GM21737 (cell line): ENCODE results near the gene VWA2.

Experiments
- ATAC-seq: cut with Tn5 transposase; IDR thresholded peaks from one replicate; pipeline ENCODE4 v1.9.1; 2021; ENCODE audit warnings: mild to moderate bottlenecking, moderate library complexity; ENCODE audit not compliant: unreplicated experiment

VWA2 gene

DNA sequence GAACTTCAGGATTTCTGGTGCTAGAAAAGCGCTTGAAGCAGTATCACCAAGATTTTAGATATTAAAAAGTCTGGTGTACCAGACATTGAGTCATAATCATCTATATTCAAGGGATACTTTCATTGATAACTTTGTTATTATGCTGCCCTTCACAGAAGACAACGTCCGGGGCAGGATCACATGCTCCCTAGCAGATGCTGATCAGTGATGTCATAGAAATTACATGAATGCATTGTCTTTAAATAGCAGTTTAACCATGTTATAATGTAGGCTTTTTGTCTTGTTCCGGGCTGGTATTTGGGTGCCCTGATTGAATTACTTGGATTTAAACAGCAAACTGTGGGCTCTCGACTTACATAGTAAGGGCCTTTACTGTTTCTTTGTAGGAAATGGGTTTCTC lies 54.0 kb downstream of the VWA2 start:
- no peak for ATAC-seq

DNA sequence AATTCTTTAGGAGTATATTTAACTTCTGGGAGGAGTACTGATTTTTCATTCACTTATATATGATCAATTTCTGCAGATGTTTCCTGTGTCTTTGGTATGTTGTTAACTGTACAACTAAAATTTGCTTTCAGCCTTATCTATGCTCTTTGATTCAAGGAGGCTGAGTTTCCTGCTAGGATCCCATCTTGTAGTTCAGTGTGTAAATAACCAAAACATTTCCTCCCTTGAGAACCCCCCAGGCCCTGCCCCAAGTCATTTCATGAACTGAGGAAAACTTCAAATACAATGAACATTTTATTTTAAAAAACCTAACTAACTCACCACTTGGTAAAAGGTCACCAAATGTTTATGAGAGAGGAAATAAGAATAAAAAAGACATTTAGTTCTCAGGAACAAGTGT lies 55.5 kb downstream of the VWA2 start:
- no peak for ATAC-seq

DNA sequence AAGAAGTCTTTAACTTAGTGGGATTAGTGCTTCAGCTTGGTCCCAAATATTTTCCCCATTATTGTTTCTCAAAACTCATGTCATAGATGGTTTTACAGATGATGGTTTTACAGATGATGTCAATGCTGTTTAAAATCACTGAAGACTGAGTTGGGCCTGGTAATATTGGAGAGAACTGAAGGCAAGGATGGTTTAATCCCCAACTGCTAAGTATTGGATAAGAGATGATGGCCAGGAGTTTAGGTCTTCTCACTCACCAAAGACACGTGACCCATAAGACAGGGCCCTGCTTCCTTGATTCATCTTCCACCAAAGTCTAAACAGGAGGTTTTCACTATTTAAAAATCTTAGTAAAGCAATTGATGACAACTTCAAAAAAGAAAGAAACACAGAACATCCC lies 56.3 kb downstream of the VWA2 start:
- ATAC-seq, result no peak

DNA sequence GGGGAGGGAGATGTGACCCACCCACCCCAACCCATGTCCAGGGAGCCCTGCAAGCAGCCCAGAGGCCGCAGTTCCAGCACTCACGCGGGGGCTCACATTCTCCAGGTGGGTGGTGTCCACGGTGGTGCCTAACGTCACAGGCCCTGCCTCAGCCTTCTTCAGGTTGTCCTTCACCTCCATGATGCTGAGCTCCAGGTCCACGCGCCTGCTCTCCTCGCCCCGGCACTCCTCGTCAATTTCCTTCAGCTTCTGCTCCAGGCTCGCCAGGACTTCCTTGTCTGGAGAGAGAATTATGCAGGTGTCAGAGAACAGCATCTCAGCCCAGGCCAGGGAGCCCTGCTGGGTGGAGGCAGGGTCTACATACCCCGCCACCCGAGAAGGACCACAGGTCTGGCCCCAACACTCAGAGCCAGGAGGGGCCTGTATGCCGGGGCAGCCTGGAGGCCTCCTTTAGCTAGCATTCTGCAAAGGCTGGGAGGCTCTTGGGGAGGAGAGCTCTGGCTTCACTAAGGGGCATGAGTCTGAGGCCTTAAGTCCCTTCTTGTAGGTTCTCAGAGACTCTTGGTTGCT lies 58.2 kb downstream of the VWA2 start:
- no peak for ATAC-seq

DNA sequence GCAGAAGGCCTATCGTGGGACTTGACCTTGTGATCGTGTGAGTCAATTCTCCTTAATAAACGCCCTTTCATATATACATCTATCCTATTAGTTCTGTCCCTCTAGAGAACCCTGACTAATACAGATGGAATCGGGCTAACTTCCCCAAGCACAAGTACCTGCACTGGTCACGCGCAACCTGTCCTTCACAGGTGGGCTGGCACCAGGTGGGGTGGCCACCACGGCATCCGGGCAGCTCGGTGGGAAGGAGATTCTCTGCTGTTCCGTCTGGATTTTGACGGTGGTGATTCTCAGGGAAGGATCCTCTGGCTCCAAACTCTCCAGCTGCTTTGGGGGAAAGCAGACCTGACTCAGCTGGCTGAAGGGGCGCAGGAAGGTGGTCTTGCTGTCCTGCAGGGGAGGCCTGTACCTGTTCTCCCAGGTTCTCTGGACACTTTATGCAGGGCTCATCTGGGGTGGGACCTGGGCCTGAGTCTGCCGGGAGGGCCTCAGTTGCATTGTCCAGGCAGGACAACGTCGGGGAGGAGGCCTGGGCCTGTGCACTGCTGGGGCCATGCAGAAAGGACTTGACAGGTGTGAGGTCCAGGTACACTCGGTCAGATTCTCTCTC lies 61.1 kb downstream of the VWA2 start:
- no peak for ATAC-seq

GRCh38 chr10:114301177-114301576 lies 62.1 kb downstream of the VWA2 start:
- no peak for ATAC-seq

- ATAC-seq, result no peak
Observed at GRCh38 chr10:114301951-114302710, 63.1 kb downstream of the VWA2 start.

GRCh38 chr10:114303556-114303955 lies 64.5 kb downstream of the VWA2 start:
- ATAC-seq, result no peak

DNA sequence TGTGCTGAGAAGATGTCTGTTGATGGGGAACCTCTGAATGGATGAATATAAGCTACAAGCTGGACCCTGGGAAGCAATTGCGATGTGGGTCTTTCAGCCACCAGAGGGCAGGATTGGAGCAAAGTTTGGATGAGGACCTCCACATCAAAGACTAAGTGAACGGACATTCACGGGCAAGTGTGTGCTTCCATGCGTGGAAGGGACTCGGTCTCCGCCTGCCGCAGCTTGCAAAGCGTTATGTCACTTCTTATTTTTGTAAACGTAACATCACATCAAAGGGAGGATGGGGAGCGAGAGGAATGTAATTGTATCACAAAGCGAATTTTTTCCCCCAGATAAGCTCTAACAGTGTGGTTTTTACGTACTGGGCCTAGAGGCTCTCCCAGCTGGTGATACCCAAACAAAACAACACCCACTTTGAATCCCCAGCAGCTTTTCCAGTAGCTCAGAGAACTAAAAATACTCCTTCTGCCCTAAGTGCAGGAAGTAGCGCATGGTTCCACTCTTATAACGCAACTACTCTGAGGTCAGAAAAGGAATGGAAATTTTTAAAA lies 65.0 kb downstream of the VWA2 start:
- ATAC-seq, result peak; percentile 72

DNA sequence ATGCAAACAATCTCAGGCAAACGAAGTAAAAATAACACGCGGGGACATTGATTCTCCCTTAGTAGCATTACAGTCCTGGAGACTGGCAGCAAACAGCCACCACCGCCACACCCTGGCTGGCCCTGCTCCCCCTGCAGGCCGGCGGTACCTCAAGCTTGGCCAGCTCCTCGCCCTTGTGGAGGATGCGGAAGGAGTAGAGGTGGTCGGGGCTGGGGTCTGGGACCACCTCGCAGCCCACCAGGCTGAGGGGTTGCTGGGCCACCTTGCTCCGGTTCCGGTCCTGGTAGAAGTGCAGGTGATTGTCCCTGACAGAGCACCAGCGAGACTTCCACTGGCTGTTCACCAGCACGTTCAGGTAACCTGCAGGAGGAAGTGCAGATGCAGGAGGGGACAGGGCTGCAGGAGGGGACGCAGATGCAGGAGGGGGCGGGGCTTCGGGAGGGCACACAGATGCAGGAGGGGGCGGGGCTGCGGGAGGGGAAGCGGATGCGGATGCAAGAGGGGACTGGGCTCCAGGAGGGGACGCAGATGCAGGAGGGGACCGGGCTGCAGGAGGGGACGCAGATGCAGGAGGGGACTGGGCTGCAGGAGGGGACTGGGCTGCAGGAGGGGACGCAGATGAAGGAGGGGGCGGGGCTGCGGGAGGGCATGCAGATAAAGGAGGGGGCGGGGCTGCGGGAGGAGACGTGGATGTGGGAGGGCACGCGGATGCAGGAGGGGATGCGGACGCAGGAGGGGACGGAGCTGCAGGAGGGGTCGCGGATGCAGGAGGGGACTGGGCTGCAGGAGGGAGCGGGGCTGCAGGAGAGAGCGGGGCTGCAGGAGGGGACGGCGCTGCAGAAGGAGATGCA lies 65.7 kb downstream of the VWA2 start:
- ATAC-seq, result peak; percentile 70

DNA sequence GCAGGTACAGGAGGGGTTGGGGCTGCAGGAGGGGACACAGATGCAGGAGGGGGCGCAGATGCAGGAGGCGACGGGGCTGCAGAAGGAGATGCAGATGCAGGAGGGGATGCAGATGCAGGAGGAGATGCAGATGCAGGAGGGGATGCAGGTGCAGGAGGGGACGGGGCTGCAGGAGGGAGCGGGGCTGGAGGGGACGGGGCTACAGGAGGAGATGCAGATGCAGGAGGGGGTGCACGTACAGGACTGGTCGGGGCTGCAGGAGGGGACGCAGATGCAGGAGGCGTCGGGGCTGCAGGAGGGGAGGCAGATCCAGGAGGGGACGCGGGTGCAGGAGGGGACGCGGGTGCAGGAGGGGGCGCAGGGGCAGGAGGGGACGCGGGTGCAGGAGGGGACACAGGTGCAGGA lies 66.5 kb downstream of the VWA2 start:
- ATAC-seq, result no peak

GRCh38 chr10:114306116-114306973 lies 67.3 kb downstream of the VWA2 start:
- ATAC-seq, result no peak

- no peak for ATAC-seq
Observed at GRCh38 chr10:114307731-114308130, 68.7 kb downstream of the VWA2 start.

- ATAC-seq, result no peak
Observed at GRCh38 chr10:114308531-114309363, 69.7 kb downstream of the VWA2 start.

DNA sequence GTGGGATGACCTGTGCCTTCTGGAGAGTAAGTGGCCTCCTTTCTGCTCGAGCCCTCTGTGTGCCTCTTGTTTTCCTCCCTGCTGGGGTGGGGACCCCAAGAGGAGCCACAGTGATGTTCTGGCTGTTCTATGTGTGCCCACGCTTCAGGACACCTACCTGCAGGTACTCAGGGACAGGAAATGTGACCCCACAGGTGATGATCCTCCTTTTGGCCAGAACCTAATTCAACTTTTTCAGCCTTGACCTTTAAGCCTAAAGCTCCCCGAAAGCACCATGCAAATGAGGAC lies 70.3 kb downstream of the VWA2 start:
- no peak for ATAC-seq

DNA sequence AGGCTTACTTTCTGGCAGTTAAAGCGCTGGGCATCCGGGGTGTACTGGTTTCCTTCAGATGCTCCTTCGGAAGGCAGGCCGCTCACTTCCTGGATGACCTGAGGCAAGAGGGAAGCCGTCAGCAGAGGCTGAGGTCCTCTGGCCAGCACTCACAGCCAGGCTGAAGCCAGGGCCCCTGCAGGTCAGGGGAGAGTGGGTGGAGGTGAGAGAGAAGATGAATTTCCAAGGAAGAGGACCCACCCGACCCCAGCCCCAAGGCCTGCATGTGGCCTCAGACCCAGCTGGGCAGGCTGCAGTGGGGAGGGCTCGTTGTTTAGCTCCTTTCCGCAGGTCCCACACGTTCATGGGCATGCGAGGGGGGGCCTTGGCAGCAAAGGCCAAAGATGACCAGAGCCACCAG lies 71.3 kb downstream of the VWA2 start:
- ATAC-seq, result no peak

DNA sequence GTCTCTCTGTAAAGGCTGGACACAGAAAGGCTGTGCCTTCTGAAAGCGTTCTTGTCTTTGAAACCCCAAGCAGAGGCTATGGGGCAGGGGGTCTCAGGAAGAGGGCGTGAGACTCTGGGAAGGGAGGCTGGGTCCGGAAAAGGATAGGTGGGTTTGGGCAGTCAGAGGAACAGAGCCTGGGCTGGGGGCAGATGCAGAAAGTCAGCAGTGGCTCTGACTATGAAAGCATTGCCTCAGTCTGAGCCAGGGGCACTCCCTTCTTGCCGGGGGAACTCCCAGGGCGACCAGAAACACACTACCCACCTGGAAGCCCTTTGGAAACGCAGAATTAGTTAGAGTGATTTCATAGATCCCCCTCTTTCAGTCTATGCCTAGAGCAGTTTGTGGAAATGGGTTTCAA lies 72.0 kb downstream of the VWA2 start:
- no peak for ATAC-seq

GRCh38 chr10:114311496-114312209 lies 72.6 kb downstream of the VWA2 start:
- ATAC-seq, result no peak

DNA sequence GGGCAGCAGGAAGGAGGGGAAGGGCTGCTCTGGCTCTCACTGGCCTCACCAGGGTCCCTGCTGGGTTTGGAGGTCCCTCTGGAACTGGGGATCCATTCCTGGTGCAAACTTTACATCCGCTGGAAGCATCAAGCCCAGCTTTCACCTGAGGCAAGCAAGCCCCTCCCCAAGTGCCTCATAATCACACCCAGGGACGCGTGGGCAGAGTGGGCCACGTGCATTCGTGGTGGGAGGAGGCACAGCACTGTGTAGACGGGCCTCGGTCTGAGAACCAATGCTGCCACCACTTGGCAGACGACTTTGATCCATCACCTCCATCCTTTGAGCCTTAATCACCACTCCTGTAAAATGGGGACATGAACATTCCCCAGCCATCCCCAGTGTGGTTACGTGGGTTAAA lies 74.1 kb downstream of the VWA2 start:
- ATAC-seq, result no peak
